Stimulated activated CD4-positive, alpha-beta T cell treated with anti-CD3 and anti-CD28 coated beads, Interleukin-2, amount 100 ng/mL, for 4 hours (primary cell): ENCODE results near the gene ALKBH4.
"Not testable (repeated sequence)": the region's sequence is repeated elsewhere in the genome, so short reads cannot be mapped to it uniquely, and the experiment has no call there.

Experiments used
- DNase-seq: peaks from one replicate; pipeline ENCODE4 v3.0.0-alpha.2; 2020; ENCODE audit warnings: low read depth

ALKBH4 gene

GRCh38 chr7:102478314-102479208 lies 13.9 kb upstream of the ALKBH4 start, which contains the start of gene POLR2J:
POLR2J (minus strand) TSS chr7:102478922; CDS start chr7:102478860, 62 bp downstream.
- peak; percentile 84 for DNase-seq

DNA sequence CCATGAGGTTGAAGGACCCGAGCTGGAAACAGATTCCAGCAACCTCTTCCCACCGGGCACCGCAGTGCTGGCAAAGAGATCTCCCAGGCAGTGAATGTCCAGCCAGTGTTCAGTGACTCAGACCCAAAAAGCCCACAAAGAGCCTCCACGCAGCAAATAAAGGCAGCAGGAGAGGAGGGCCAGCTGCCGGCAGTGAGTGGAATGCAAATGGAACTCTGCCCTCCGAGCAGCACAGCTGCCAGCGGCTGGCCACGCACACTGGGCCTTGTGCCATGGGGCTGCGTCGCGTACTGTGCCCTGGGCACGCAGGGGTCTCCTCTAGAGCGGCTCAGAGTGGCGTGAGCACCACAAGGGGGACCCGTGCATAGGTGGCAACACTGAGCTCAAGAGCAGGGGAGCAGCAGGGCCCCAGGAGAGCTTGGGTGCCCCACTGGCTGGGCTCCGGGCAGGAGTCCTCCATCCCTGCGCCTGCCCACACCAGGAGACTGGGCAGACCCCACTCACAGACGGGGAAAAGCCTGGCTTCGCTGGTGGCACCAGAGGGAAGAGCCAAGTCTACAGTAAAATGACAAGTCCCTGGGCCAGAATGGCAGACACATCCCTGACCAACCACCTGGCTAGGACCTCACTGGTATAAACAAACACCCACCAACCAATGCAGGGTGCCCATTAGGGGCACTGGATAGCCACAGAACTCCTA lies 10.2 kb upstream of the ALKBH4 start:
- not testable (repeated sequence) for DNase-seq

DNA sequence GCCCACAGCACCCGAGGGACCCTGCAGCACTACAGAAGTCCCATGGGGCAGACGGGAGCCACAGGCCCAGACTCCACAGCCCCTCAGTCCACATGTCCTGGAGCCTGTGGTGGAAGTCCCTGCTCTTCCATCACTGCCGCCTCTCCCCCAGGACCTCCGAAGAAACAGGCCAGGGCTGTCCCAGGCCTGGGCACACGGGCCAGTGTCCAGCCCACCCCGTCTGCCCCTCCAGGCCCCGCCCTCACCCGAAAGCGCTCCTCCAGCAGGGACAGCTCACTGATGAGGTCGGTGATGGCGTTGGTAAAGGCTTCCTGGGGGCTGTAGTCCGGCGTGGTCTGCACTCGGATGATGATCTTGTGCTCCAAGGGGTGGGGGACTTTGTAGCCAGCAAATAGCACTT lies 9.5 kb upstream of the ALKBH4 start:
- DNase-seq = not testable (repeated sequence)

- DNase-seq = no peak
Measured at GRCh38 chr7:102473271-102473991, 8.8 kb upstream of the ALKBH4 start.

DNA sequence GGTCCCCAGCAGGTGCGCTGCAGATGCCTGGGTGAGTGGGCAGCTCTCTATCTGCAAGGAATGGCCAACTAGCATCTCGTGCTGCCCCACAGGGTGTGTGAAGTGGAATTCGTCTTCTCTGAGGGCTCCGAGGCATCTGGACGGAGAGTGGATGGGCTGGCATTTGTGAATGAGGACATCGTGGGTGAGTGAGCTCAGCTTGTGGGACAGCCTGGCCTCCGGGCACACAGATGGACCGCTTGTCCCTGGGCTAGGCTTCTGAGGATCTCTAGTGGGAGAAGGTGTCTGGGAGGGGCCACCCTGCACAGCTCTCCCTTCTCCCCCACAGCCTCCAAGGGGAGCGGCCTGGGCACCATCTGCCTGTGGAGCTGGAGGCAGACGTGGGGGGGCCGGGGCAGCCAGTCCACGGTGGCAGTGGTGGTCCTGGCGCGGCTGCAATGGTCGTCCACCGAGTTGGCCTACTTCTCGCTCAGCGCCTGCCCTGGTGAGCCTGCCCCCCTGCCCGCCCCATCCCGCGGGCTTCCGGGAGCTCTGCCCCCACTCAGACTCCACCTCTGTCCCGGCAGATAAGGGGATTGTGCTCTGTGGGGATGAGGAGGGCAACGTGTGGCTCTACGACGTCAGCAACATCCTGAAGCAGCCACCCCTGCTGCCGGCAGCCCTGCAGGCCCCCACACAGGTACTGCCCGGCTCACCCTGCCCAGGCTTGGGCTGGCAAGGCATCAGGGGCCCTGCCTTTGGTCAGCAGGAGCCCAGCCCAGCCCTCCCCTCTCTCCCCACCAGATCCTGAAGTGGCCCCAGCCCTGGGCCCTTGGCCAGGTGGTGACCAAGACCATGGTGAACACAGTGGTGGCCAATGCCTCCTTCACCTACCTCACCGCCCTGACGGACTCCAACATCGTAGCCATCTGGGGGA lies 7.7 kb upstream of the ALKBH4 start:
- DNase-seq = no peak

DNA sequence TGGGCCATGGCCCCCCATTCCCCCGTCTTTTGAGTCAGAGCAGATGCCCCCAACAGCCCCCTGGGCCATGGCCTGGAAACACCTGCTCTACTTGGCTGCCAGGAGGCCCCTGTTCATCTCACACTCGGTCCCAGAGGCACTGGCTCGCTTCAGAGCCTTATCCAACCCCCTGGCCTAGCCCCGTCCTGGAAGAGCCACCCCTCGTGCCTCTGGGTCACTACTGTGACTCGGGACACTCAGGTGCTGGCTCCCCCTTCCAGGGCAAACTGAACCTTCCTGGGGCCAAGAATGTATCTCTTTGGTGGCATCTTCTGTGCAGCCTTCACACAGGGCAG lies 7.1 kb upstream of the ALKBH4 start:
- DNase-seq = no peak

- no peak for DNase-seq
Measured at GRCh38 chr7:102469972-102470825, 5.5 kb upstream of the ALKBH4 start.

DNA sequence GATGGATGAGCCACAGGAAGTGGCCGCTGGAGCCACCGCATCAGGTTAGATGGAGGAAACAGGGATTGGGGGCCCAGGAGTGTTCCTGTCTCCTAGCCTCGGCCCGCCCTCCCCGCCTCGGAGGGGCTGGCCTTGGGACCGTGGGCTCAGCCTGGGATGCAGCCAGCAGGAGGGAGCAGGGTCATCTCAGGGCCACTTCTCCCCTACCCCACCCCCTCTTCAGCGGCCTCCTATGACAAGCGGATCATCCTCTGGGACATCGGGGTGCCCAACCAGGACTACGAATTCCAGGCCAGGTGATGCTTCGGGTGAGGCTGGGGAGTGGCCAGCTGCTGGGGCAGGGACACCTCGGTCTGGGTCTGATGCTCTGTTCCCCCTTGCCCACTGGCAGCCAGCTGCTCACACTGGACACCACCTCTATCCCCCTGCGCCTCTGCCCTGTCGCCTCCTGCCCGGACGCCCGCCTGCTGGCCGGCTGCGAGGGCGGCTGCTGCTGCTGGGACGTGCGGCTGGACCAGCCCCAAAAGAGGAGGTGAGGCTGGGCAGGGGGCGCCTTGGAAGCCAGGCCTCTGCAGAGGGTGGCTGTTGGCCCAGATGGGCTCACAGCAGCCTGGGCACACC lies 4.8 kb upstream of the ALKBH4 start:
- DNase-seq = no peak

- no peak for DNase-seq
Measured at GRCh38 chr7:102468478-102469350, 4.1 kb upstream of the ALKBH4 start.

GRCh38 chr7:102467581-102468477 lies 3.2 kb upstream of the ALKBH4 start:
- no peak for DNase-seq

DNA sequence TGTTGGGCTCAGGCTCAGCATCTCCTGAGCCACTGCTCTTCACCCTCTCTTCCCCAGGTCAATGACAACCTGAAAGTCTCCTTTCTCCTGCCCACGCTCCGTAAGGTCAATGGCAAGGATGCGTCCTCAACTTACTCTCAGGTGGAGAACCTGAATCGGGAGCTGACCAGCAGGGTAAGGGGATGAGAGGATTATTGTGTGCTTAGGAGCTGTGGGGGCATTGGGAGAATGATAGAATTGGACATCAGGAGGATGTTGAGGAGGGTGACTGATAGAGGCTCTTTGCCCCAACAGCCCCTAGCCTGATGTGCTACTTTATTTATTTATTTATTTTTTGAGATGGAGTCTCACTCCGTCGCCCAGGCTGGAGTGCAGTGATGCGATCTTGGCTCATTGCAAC lies 1.4 kb upstream of the ALKBH4 start:
- DNase-seq = no peak

DNA sequence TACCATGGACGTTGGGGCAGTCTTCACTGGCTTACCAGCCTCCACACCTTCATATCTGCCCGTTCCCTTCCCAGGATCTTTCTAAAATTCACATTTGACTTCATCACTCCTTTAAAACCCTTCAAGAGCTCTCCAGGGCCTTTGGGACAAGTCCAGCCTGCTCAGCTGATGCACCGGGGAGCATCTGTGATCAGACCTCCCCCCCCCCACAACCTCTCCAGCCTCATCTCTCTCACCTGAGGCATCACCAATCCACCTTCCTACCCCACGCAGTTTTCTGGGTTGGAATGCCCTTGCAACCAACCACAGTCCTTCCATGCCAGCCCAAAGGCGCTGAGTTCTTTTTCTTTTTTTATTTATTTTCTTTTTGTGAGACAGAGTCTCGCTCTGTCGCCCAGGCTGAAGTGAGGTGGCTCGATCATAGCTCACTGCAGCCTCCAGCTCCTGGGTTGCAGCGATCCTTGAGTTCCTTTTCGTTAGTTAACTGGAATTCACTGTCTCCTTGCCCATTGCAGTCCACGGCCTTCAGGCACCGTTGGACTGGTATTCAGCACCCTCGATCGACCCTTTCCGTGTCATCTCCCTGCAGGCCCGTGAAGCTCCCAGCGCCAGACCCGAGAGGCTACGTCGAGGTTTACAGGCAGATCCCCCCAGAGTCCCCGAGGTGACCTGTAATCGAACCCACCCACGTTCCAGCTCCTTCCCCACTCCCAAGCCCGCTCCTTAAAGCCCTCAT lies 654 bp downstream of the ALKBH4 start:
- no peak for DNase-seq

GRCh38 chr7:102460467-102460866 lies 4.2 kb downstream of the ALKBH4 start:
- DNase-seq = no peak

- DNase-seq = no peak
Measured at GRCh38 chr7:102459221-102459844, 5.3 kb downstream of the ALKBH4 start.

DNA sequence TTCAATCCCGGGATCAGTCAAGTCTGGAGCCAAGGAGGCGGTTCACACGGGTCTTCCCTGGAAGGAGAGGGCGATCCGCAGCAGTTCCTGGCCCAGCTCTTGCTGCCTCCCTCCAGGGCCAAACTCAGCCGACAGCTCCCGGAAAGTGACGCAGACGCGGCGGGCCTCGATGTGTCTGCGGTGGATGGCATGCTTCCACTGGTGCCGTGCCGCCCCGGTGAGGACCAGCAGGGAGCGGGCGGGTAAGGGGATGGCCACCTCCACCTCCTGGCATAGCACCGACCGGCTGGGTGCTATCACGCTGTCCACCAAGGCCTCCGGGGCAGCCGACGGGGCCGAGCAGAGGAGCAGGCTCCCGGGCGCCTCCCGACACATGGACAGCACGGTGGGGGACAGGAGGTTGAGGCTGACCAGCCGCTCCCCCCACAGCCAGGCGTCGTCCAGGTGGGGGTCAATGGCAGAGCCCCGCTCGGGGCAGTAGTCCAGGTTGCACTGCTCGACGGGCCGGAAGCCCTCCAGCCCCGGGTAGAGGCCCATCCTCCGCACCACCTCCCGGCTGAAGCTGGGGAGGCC lies 7.2 kb downstream of the ALKBH4 start:
- DNase-seq = no peak

DNA sequence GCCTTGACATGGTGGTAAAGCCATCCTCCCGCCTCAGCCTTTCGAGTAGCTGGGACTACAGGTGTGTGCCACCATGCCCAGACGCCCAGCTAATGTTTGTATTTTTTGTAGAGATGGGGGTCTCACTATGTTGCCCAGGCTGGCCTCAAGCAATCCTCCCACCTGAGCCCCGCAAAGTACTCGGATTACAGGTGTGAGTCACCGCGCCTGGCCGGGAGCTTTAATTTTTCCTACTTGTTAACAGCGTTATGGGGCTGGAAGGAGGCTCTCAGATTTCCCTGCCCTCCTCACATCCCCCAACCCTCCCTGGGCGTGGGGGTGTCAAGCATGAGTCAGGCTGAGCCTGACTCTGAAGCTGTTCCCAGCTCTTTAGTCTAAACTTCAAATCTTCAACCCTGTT lies 8.3 kb downstream of the ALKBH4 start:
- DNase-seq = no peak

- no peak for DNase-seq
Measured at GRCh38 chr7:102455596-102455995, 9.1 kb downstream of the ALKBH4 start.
